BJ (cell line): Measurements from ENCODE around the gene KIF25. TPM values are rescaled to one million over a fixed set of nuclear protein-coding genes. Genes with fewer than 3 reads are reported as not detected.
"Not testable (repeated sequence)": the region's sequence is repeated elsewhere in the genome, so short reads cannot be mapped to it uniquely, and the experiment has no call there.

Source experiments
- CTCF ChIA-PET: fragments of 350-600 bp; formaldehyde crosslinking; extraction: SDS; loops from one replicate; lab custom pipeline; 2021; ENCODE audit warnings: antibody characterized with exemption, inconsistent platforms; lab: Yijun Ruan, JAX
- POLR2A ChIA-PET: fragments of 300-600 bp; sonication (Branson Sonifier 250); formaldehyde crosslinking; extraction: SDS; loops from one replicate; lab custom pipeline; 2021; ENCODE audit warnings: antibody characterized with exemption; lab: Charles Lee
- DNase-seq: peaks from one replicate; pipeline ENCODE4 v3.0.0-alpha.2; 2011; ENCODE audit warnings: low read depth
- H3K27me3 ChIP-seq: 2 replicates; pipeline ENCODE4 v1.6.0; 2011; ENCODE audit warnings: low read length; ENCODE audit not compliant: control insufficient read depth, insufficient read depth
- H3K36me3 ChIP-seq: 2 replicates; pipeline ENCODE4 v1.5.1; 2011; ENCODE audit warnings: low read length; ENCODE audit not compliant: control insufficient read depth, insufficient read depth
- H3K4me3 ChIP-seq: 2 replicates; pipeline ENCODE4 v1.5.1; 2011; ENCODE audit warnings: low read depth, mild to moderate bottlenecking, control low read depth, low read length
- polyA plus RNA-seq: library from polyadenylated mRNA; depleted of rRNA; stranded (reverse); fragments of >200 nt; gene quantifications from 2 replicates; pipeline ENCODE4 v1.2.3, GENCODE V29; 2011
- TF ChIP-seq, protein P1 (sequence below): IDR thresholded peaks from 2 replicates; pipeline ENCODE4 v1.5.1; 2011; ENCODE audit warnings: low read depth, mild to moderate bottlenecking, control low read depth, inconsistent platforms, low read length, moderate library complexity; ENCODE audit not compliant: insufficient read depth

KIF25 gene
- polyA plus RNA-seq, 1 experiment, result not detected

DNA sequence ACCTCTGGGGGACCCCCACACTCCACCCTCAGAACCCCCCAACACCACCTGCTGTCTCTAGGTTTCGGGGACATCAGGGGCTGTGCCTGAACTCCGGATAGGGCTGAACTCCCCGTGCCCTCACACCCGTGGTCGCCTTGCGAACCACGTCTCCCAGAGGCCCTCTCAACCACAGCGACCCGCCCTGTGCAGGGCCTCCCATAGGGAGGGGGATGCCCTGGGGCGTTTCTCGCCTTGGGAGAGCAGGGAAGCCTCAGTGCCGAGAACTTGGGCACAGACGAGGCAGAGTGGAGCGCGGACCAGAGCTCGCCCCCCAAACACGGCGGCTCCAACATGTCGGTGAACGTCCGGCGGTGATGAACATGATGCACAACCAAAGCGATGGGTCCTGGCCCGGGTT, 74.8 kb downstream of the KIF25 start:
- POLR2A ChIA-PET, result no interaction called here
- Histone ChIP-seq H3K4me3 (no peak overlapping the region), H3K36me3 (no peaks in the 10 kb centered on the region), H3K27me3 (no peaks in the 10 kb centered on the region; the same call in 1 of the 2 replicates)
- no peak for DNase-seq
- TF ChIP-seq, protein P1, sequence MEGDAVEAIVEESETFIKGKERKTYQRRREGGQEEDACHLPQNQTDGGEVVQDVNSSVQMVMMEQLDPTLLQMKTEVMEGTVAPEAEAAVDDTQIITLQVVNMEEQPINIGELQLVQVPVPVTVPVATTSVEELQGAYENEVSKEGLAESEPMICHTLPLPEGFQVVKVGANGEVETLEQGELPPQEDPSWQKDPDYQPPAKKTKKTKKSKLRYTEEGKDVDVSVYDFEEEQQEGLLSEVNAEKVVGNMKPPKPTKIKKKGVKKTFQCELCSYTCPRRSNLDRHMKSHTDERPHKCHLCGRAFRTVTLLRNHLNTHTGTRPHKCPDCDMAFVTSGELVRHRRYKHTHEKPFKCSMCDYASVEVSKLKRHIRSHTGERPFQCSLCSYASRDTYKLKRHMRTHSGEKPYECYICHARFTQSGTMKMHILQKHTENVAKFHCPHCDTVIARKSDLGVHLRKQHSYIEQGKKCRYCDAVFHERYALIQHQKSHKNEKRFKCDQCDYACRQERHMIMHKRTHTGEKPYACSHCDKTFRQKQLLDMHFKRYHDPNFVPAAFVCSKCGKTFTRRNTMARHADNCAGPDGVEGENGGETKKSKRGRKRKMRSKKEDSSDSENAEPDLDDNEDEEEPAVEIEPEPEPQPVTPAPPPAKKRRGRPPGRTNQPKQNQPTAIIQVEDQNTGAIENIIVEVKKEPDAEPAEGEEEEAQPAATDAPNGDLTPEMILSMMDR, result no peak
- CTCF ChIA-PET, result interaction anchor here (1.0 kb wide), 1 partner anchor 17 kb away, joined by 3 read pairs; no protein-coding TSS in a partner anchor

DNA sequence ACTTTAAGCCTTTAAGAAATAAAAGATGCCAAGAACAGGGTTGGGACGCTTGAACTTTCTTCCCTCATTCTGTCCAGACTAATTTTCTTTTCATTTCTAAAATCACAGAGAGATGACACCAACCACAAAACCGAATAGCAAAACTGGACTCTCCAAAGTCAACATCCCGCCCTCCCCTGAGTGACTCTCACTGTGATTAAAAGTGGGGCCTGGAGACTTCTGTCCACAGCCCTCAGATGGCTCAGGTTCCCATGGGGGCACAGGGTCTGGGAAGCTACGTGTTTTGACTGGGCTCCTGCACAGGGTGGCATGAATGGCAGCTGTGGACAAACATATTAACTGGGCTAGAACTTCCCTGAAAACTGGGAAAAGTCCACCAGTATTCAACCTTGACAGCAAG, 75.3 kb downstream of the KIF25 start:
- ChIA-PET POLR2A (no interaction called here), CTCF (no interaction called here)
- TF ChIP-seq, protein P1, result no peak
- DNase-seq, result no peak
- H3K4me3 ChIP-seq, result no peak overlapping the region
- H3K36me3 ChIP-seq, result no peaks in the 10 kb centered on the region
- no peaks in the 10 kb centered on the region; the same call in 1 of the 2 replicates for H3K27me3 ChIP-seq

- ChIA-PET CTCF (no interaction called here), POLR2A (no interaction called here)
- TF ChIP-seq, protein P1, result no peak
- H3K36me3 ChIP-seq, result no peaks in the 10 kb centered on the region
- H3K4me3 ChIP-seq, result no peak overlapping the region
- DNase-seq, result no peak
- H3K27me3 ChIP-seq, result no peaks in the 10 kb centered on the region; the same call in 1 of the 2 replicates
Measured at GRCh38 chr6:168073937-168074730, 76.7 kb downstream of the KIF25 start.

GRCh38 chr6:168075216-168075615, 77.7 kb downstream of the KIF25 start:
- H3K36me3 ChIP-seq, result no peaks in the 10 kb centered on the region
- ChIA-PET POLR2A (no interaction called here), CTCF (no interaction called here)
- H3K27me3 ChIP-seq, result no peaks in the 10 kb centered on the region; the same call in 1 of the 2 replicates
- TF ChIP-seq, protein P1, result no peak
- DNase-seq, result no peak
- no peak overlapping the region for H3K4me3 ChIP-seq

DNA sequence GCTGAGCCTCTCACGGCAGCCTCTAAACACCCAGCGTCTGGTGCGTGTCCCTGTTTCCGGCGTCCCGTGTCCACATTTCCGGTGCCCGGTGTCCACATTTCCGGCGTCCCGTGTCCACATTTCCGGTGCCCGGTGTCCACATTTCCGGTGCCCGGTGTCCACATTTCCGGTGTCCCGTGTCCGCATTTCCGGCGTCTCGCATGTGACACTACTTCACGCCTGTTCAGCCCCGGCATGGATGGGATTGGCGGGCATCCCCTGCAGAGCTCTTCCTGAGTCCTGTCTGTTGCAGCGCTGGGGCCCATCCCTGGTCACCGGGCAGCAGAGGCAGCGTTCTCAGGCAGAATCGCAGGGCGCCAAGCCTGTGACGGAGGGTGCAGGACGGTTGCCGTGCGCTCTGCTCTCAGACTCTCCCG, 78.3 kb downstream of the KIF25 start:
- DNase-seq, result no peak
- no peaks in the 10 kb centered on the region for H3K36me3 ChIP-seq
- ChIA-PET CTCF (no interaction called here), POLR2A (no interaction called here)
- no peak overlapping the region for H3K4me3 ChIP-seq
- no peaks in the 10 kb centered on the region; the same call in 1 of the 2 replicates for H3K27me3 ChIP-seq
- TF ChIP-seq, protein P1, result no peak

DNA sequence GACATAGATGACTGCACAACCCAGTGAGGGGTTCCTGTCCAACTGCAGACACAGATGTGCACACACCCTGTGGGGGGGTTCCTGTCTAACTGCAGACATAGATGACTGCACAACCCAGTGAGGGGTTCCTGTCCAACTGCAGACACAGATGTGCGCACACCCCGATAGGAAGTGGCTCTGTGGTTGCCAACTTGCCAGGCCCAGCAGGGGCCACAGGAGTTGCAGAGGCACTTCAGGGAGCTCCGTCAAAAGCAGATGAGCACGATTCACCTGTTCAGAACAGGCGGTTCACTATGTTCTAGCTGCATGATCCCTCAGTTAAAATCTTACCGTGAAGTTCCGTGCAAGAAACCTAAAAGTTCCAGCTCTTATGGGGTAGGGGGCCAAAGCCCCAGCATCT, 79.9 kb downstream of the KIF25 start:
- H3K27me3 ChIP-seq, CTCF ChIA-PET, H3K36me3 ChIP-seq, DNase-seq, POLR2A ChIA-PET, H3K4me3 ChIP-seq: not testable (repeated sequence)
